ENCODE results near the gene MACF1.

Gene MACF1

GRCh38 chr1:39396671-39397070, 192.2 kb downstream of the MACF1 start:
- DNase-seq (ENCODE audit: low spot score) = no peak

- no peak for DNase-seq (ENCODE audit: low spot score)
These were observed 193.0 kb downstream of the MACF1 start for GRCh38 chr1:39397487-39397886.

- DNase-seq (ENCODE audit: low spot score) = no peak
These were observed 194.0 kb downstream of the MACF1 start for GRCh38 chr1:39398278-39399021.

GRCh38 chr1:39401106-39401505, 196.6 kb downstream of the MACF1 start:
- no peak for DNase-seq (ENCODE audit: low spot score)

- no peak for DNase-seq (ENCODE audit: low spot score)
These were observed 200.4 kb downstream of the MACF1 start for GRCh38 chr1:39404876-39405275.

- DNase-seq (ENCODE audit: low spot score) = no peak
These were observed 200.9 kb downstream of the MACF1 start for GRCh38 chr1:39405358-39405757.

GRCh38 chr1:39406533-39407450, 202.3 kb downstream of the MACF1 start:
- no peak for DNase-seq (ENCODE audit: low spot score)

GRCh38 chr1:39407510-39407895, 203.0 kb downstream of the MACF1 start:
- no peak for DNase-seq (ENCODE audit: low spot score)

GRCh38 chr1:39407896-39408640, 203.6 kb downstream of the MACF1 start:
- DNase-seq (ENCODE audit: low spot score) = no peak

GRCh38 chr1:39408641-39409054, 204.2 kb downstream of the MACF1 start:
- peak; percentile 98 for DNase-seq (ENCODE audit: low spot score)

GRCh38 chr1:39409055-39409816, 204.7 kb downstream of the MACF1 start:
- DNase-seq (ENCODE audit: low spot score) = peak; percentile 70

- DNase-seq (ENCODE audit: low spot score) = peak; percentile 71
These were observed 206.5 kb downstream of the MACF1 start for GRCh38 chr1:39410915-39411436.

- no peak for DNase-seq (ENCODE audit: low spot score)
These were observed 207.3 kb downstream of the MACF1 start for GRCh38 chr1:39411526-39412478.

- DNase-seq (ENCODE audit: low spot score) = no peak
These were observed 208.4 kb downstream of the MACF1 start for GRCh38 chr1:39412892-39413291.

GRCh38 chr1:39413902-39414528, 209.5 kb downstream of the MACF1 start:
- no peak for DNase-seq (ENCODE audit: low spot score)

GRCh38 chr1:39415553-39415952, 211.1 kb downstream of the MACF1 start:
- no peak for DNase-seq (ENCODE audit: low spot score)

GRCh38 chr1:39416609-39417008, 212.1 kb downstream of the MACF1 start:
- DNase-seq (ENCODE audit: low spot score) = no peak

- DNase-seq (ENCODE audit: low spot score) = no peak
These were observed 213.7 kb downstream of the MACF1 start for GRCh38 chr1:39418236-39418635.

GRCh38 chr1:39420493-39420892, 216.0 kb downstream of the MACF1 start:
- no peak for DNase-seq (ENCODE audit: low spot score)

- DNase-seq (ENCODE audit: low spot score) = no peak
These were observed 218.1 kb downstream of the MACF1 start for GRCh38 chr1:39422614-39423013.

All from left forelimb (tissue), 1 donor.